Measurements from ENCODE around the gene ST3GAL2. TPM values are rescaled to one million over a fixed set of nuclear protein-coding genes. Genes with fewer than 3 reads are reported as not detected.

The ST3GAL2 gene
- total and polyA plus RNA-seq, 9 of the 15 experiments (the other 6 are each of a cell fraction or from before 2014, with no cell fraction given) = 1.5 to 108 (median 34.3) TPM

- no peak for FAIRE-seq
- Histone ChIP-seq H4K20me1 (replicated peaks; ENCODE audit: control insufficient read depth, insufficient read depth, low read length) (no peaks in the 10 kb centered on the region), H2AFZ (ENCODE audit: low read depth, low read length) (no peak overlapping the region), H3K9ac (ENCODE audit: insufficient read depth in 1 of 2, low read depth in 2 of 2, low read length in 2 of 2) (no peak overlapping the region), H3K4me3 (no peak overlapping the region), H3K27ac (ENCODE audit: extremely low read depth, low read depth, low read length) (no peak overlapping the region), H3K4me2 (ENCODE audit: insufficient read depth, low read length) (no peak overlapping the region), H3K27me3 (ENCODE audit: control insufficient read depth in 2 of 2, insufficient read depth in 2 of 2, low read length in 2 of 2) (no peaks in the 10 kb centered on the region), H3K9me3 (replicated peaks; ENCODE audit: control insufficient read depth, insufficient read depth, low read depth, low read length) (no peaks in the 10 kb centered on the region), H3K4me1 (replicated peaks in 1 of 2; ENCODE audit: control insufficient read depth in 2 of 2, insufficient read depth in 2 of 2, low read length in 2 of 2) (peaks cover 4% of the 10 kb centered on the region in 2 experiments; a peak in 3 of 5 replicates), H3K9me1 (ENCODE audit: control insufficient read depth, insufficient read depth, low read length) (no peaks in the 10 kb centered on the region), H3K79me2 (ENCODE audit: control insufficient read depth, insufficient read depth, low read length) (no peaks in the 10 kb centered on the region), H3K36me3 (ENCODE audit: control insufficient read depth, insufficient read depth, low read length) (peaks cover 30% of the 10 kb centered on the region; the same call in 2 of the 3 replicates)
- no TSS peak for BruUV-seq (replicated peaks)
- 75% methylated on average over 1 of the region's 1 CpG for WGBS (ENCODE audit: insufficient coverage, low coverage, missing lambda C conversion rate)
- ChIA-PET POLR2A (interaction anchor here (0.6 to 2.1 kb wide), 8 partner anchors 9 to 79 kb away, joined by 3 to 7 read pairs (median 4); partner anchors contain the start of genes AARS1 and EXOSC6), CTCF (ENCODE audit: low intra/inter-chr PET ratio) (no interaction called here)
- DNase-seq (ENCODE audit: extremely low read depth in 1 of 4, low spot score in 3 of 4) = no peak
- TF ChIP-seq RCOR1 (IDR thresholded peaks at IDR 0.05; ENCODE audit: borderline replicate concordance in 1 of 2, low read depth in 2 of 2, low read length in 2 of 2) (no peak), SMARCC2 (IDR thresholded peaks at IDR 0.05; ENCODE audit: low read depth) (no peak), ZNF121 (CRISPR knock-in tag; conservative IDR thresholded peaks at IDR 0.05) (0 out of 2 replicates have a peak, but pooled peaks have one; percentile 58), NFATC3 (IDR thresholded peaks at IDR 0.05) (no peak), TAL1 (IDR thresholded peaks at IDR 0.05) (no peak), BDP1 (IDR thresholded peaks at IDR 0.05; ENCODE audit: insufficient read depth, insufficient read length) (no peak)
- intact Hi-C loops (cut with micrococcal nuclease) = no loop called here
- in situ Hi-C loops (cut with MboI) = no loop called here
- no peak for ATAC-seq
Measured at GRCh38 chr16:70331091-70331490, 107.8 kb downstream of the ST3GAL2 start.

Small RNAs within 50 kb of the gene (small RNA-seq; reads per million reads assigned to genes)
- gene RNU6-23P (0.33 reads per million), gene RPS27P26 (not detected)

Other genes with a start within 250 kb of the ST3GAL2 start
Only the 7 nearest of the 9 such genes appear.
- 25.2 and 28.4 TPM in 2 replicates for gene EXOSC6, start 187.2 kb downstream of the ST3GAL2 start, total RNA-seq (2014; rRNA removed)
- 17.1 and 18.5 TPM in 2 replicates for gene EXOSC6, start 187.2 kb downstream of the ST3GAL2 start, total RNA-seq (2014; rRNA removed; fragmentation: Illumina TruSeq; extraction: Trizol)
- gene EXOSC6, start 187.2 kb downstream of the ST3GAL2 start, total RNA-seq (2015; rRNA removed; fragmentation: Illumina TruSeq; extraction: Trizol) = 18.4 and 19.5 TPM in 2 replicates
- 27.6 and 29.0 TPM in 2 replicates for gene EXOSC6, start 187.2 kb downstream of the ST3GAL2 start, total RNA-seq (2021)
- gene EXOSC6, start 187.2 kb downstream of the ST3GAL2 start, polyA plus RNA-seq (2011; rRNA removed) = 9.5 and 11.2 TPM in 2 replicates
- 10.0 and 10.3 TPM in 2 replicates for gene EXOSC6, start 187.2 kb downstream of the ST3GAL2 start, polyA plus RNA-seq (2014; fragmentation: Illumina TruSeq; extraction: Trizol)
- 10 to 100 TPM in 1 of 2 experiments, 1 to 10 TPM in 1; 9.2 to 11.6 TPM for gene EXOSC6, start 187.2 kb downstream of the ST3GAL2 start, polyA plus RNA-seq (2014; fragmentation: Nextera tagmentation; extraction: Ambion mirVana)
- 15.6 and 21.8 TPM in 2 replicates for gene EXOSC6, start 187.2 kb downstream of the ST3GAL2 start, polyA plus RNA-seq (2014; rRNA removed)
- 174 and 200 TPM in 2 replicates for gene AARS1, start 149.6 kb downstream of the ST3GAL2 start, total RNA-seq (2014; rRNA removed)
- 104 and 106 TPM in 2 replicates for gene AARS1, start 149.6 kb downstream of the ST3GAL2 start, total RNA-seq (2014; rRNA removed; fragmentation: Illumina TruSeq; extraction: Trizol)
- gene AARS1, start 149.6 kb downstream of the ST3GAL2 start, total RNA-seq (2015; rRNA removed; fragmentation: Illumina TruSeq; extraction: Trizol) = 73.1 and 73.7 TPM in 2 replicates
- gene AARS1, start 149.6 kb downstream of the ST3GAL2 start, total RNA-seq (2021) = 190 and 207 TPM in 2 replicates
- gene AARS1, start 149.6 kb downstream of the ST3GAL2 start, polyA plus RNA-seq (2011; rRNA removed) = 235 and 246 TPM in 2 replicates
- gene AARS1, start 149.6 kb downstream of the ST3GAL2 start, polyA plus RNA-seq (2014; fragmentation: Illumina TruSeq; extraction: Trizol) = 213 and 235 TPM in 2 replicates
- gene AARS1, start 149.6 kb downstream of the ST3GAL2 start, polyA plus RNA-seq (2014; fragmentation: Nextera tagmentation; extraction: Ambion mirVana) = 100 to 1,000 TPM in 1 of 2 experiments, 10 to 100 TPM in 1; 50.1 to 138 TPM
- gene AARS1, start 149.6 kb downstream of the ST3GAL2 start, polyA plus RNA-seq (2014; rRNA removed) = 165 and 174 TPM in 2 replicates
- gene DDX19B, start 139.9 kb downstream of the ST3GAL2 start, total RNA-seq (2014; rRNA removed) = 25.8 and 27.2 TPM in 2 replicates
- gene DDX19B, start 139.9 kb downstream of the ST3GAL2 start, total RNA-seq (2014; rRNA removed; fragmentation: Illumina TruSeq; extraction: Trizol) = 19.3 and 23.3 TPM in 2 replicates
- 18.5 and 19.6 TPM in 2 replicates for gene DDX19B, start 139.9 kb downstream of the ST3GAL2 start, total RNA-seq (2015; rRNA removed; fragmentation: Illumina TruSeq; extraction: Trizol)
- gene DDX19B, start 139.9 kb downstream of the ST3GAL2 start, total RNA-seq (2021) = 19.2 and 20.8 TPM in 2 replicates
- gene DDX19B, start 139.9 kb downstream of the ST3GAL2 start, polyA plus RNA-seq (2011; rRNA removed) = 18.9 and 32.1 TPM in 2 replicates
- gene DDX19B, start 139.9 kb downstream of the ST3GAL2 start, polyA plus RNA-seq (2014; fragmentation: Illumina TruSeq; extraction: Trizol) = 32.9 and 39.9 TPM in 2 replicates
- gene DDX19B, start 139.9 kb downstream of the ST3GAL2 start, polyA plus RNA-seq (2014; fragmentation: Nextera tagmentation; extraction: Ambion mirVana) = 10 to 100 TPM in 1 of 2 experiments, 1 to 10 TPM in 1; 7.0 to 10.6 TPM
- 11.1 and 23.8 TPM in 2 replicates for gene DDX19B, start 139.9 kb downstream of the ST3GAL2 start, polyA plus RNA-seq (2014; rRNA removed)
- 65.6 and 77.8 TPM in 2 replicates for gene DDX19A, start 92.2 kb downstream of the ST3GAL2 start, total RNA-seq (2014; rRNA removed)
- 59.9 and 60.2 TPM in 2 replicates for gene DDX19A, start 92.2 kb downstream of the ST3GAL2 start, total RNA-seq (2014; rRNA removed; fragmentation: Illumina TruSeq; extraction: Trizol)
- 65.4 and 68.5 TPM in 2 replicates for gene DDX19A, start 92.2 kb downstream of the ST3GAL2 start, total RNA-seq (2015; rRNA removed; fragmentation: Illumina TruSeq; extraction: Trizol)
- 50.1 and 55.2 TPM in 2 replicates for gene DDX19A, start 92.2 kb downstream of the ST3GAL2 start, total RNA-seq (2021)
- gene DDX19A, start 92.2 kb downstream of the ST3GAL2 start, polyA plus RNA-seq (2011; rRNA removed) = 49.3 and 71.7 TPM in 2 replicates
- gene DDX19A, start 92.2 kb downstream of the ST3GAL2 start, polyA plus RNA-seq (2014; fragmentation: Illumina TruSeq; extraction: Trizol) = 82.2 and 95.9 TPM in 2 replicates
- 10 to 100 TPM; 27.3 to 57.9 TPM for gene DDX19A, start 92.2 kb downstream of the ST3GAL2 start, polyA plus RNA-seq (2014; fragmentation: Nextera tagmentation; extraction: Ambion mirVana)
- gene DDX19A, start 92.2 kb downstream of the ST3GAL2 start, polyA plus RNA-seq (2014; rRNA removed) = 66.4 and 74.9 TPM in 2 replicates
- gene FCSK, start 15.5 kb upstream of the ST3GAL2 start, total RNA-seq (2014; rRNA removed) = 12.6 and 15.6 TPM in 2 replicates
- 4.7 and 6.9 TPM in 2 replicates for gene FCSK, start 15.5 kb upstream of the ST3GAL2 start, total RNA-seq (2014; rRNA removed; fragmentation: Illumina TruSeq; extraction: Trizol)
- gene FCSK, start 15.5 kb upstream of the ST3GAL2 start, total RNA-seq (2015; rRNA removed; fragmentation: Illumina TruSeq; extraction: Trizol) = 7.4 and 7.7 TPM in 2 replicates
- 18.6 and 19.0 TPM in 2 replicates for gene FCSK, start 15.5 kb upstream of the ST3GAL2 start, total RNA-seq (2021)
- 13.5 and 22.6 TPM in 2 replicates for gene FCSK, start 15.5 kb upstream of the ST3GAL2 start, polyA plus RNA-seq (2011; rRNA removed)
- 8.3 and 9.1 TPM in 2 replicates for gene FCSK, start 15.5 kb upstream of the ST3GAL2 start, polyA plus RNA-seq (2014; fragmentation: Illumina TruSeq; extraction: Trizol)
- gene FCSK, start 15.5 kb upstream of the ST3GAL2 start, polyA plus RNA-seq (2014; fragmentation: Nextera tagmentation; extraction: Ambion mirVana) = 1 to 10 TPM in 1 of 2 experiments, under 1 TPM in 1; 0.92 to 1.1 TPM
- gene FCSK, start 15.5 kb upstream of the ST3GAL2 start, polyA plus RNA-seq (2014; rRNA removed) = 15.1 and 19.9 TPM in 2 replicates
- 43.2 and 59.0 TPM in 2 replicates for gene COG4, start 84.5 kb upstream of the ST3GAL2 start, total RNA-seq (2014; rRNA removed)
- 39.5 and 44.4 TPM in 2 replicates for gene COG4, start 84.5 kb upstream of the ST3GAL2 start, total RNA-seq (2014; rRNA removed; fragmentation: Illumina TruSeq; extraction: Trizol)
- 41.2 and 42.6 TPM in 2 replicates for gene COG4, start 84.5 kb upstream of the ST3GAL2 start, total RNA-seq (2015; rRNA removed; fragmentation: Illumina TruSeq; extraction: Trizol)
- gene COG4, start 84.5 kb upstream of the ST3GAL2 start, total RNA-seq (2021) = 66.7 and 69.8 TPM in 2 replicates
- 69.2 and 73.9 TPM in 2 replicates for gene COG4, start 84.5 kb upstream of the ST3GAL2 start, polyA plus RNA-seq (2011; rRNA removed)
- gene COG4, start 84.5 kb upstream of the ST3GAL2 start, polyA plus RNA-seq (2014; fragmentation: Illumina TruSeq; extraction: Trizol) = 44.2 and 48.9 TPM in 2 replicates
- gene COG4, start 84.5 kb upstream of the ST3GAL2 start, polyA plus RNA-seq (2014; fragmentation: Nextera tagmentation; extraction: Ambion mirVana) = 10 to 100 TPM; 13.7 to 37.4 TPM
- gene COG4, start 84.5 kb upstream of the ST3GAL2 start, polyA plus RNA-seq (2014; rRNA removed) = 49.1 and 55.9 TPM in 2 replicates
- gene SF3B3, start 84.7 kb upstream of the ST3GAL2 start, total RNA-seq (2014; rRNA removed) = 98.9 and 208 TPM in 2 replicates
- 221 and 275 TPM in 2 replicates for gene SF3B3, start 84.7 kb upstream of the ST3GAL2 start, total RNA-seq (2014; rRNA removed; fragmentation: Illumina TruSeq; extraction: Trizol)
- gene SF3B3, start 84.7 kb upstream of the ST3GAL2 start, total RNA-seq (2015; rRNA removed; fragmentation: Illumina TruSeq; extraction: Trizol) = 252 and 265 TPM in 2 replicates
- 513 and 546 TPM in 2 replicates for gene SF3B3, start 84.7 kb upstream of the ST3GAL2 start, total RNA-seq (2021)
- 172 and 248 TPM in 2 replicates for gene SF3B3, start 84.7 kb upstream of the ST3GAL2 start, polyA plus RNA-seq (2011; rRNA removed)
- gene SF3B3, start 84.7 kb upstream of the ST3GAL2 start, polyA plus RNA-seq (2014; fragmentation: Illumina TruSeq; extraction: Trizol) = 349 and 430 TPM in 2 replicates
- gene SF3B3, start 84.7 kb upstream of the ST3GAL2 start, polyA plus RNA-seq (2014; fragmentation: Nextera tagmentation; extraction: Ambion mirVana) = 100 to 1,000 TPM; 209 to 414 TPM
- gene SF3B3, start 84.7 kb upstream of the ST3GAL2 start, polyA plus RNA-seq (2014; rRNA removed) = 103 and 105 TPM in 2 replicates

All from K562 (cell line).